GM10266 (cell line): ENCODE data around the gene BICRA.
"Not testable (repeated sequence)": the region's sequence is repeated elsewhere in the genome, so short reads cannot be mapped to it uniquely, and the experiment has no call there.

Experiments used
- DNase-seq: peaks from one replicate; pipeline ENCODE4 v3.0.0; 2012; ENCODE audit errors: extremely low spot score
- CTCF ChIP-seq: IDR thresholded peaks from 2 replicates; pipeline ENCODE4 v1.5.1; 2012; ENCODE audit warnings: mild to moderate bottlenecking, low read depth; ENCODE audit not compliant: control insufficient read depth, insufficient read depth; ENCODE audit errors: missing control alignments

BICRA gene

GRCh38 chr19:47625650-47626049 lies 16.7 kb downstream of the BICRA start:
- TF ChIP-seq CTCF, result no peak

GRCh38 chr19:47626238-47626637 lies 17.3 kb downstream of the BICRA start:
- no peak for TF ChIP-seq CTCF
- DNase-seq, result no peak

More at GRCh38 chr19:47625650-47626049, 16.7 kb downstream of the BICRA start:
- no peak for DNase-seq

- TF ChIP-seq CTCF, result no peak
- no peak for DNase-seq
Measured at GRCh38 chr19:47628078-47628771, 19.3 kb downstream of the BICRA start.

- no peak for TF ChIP-seq CTCF
- DNase-seq, result no peak
Measured at GRCh38 chr19:47630594-47630993, 21.7 kb downstream of the BICRA start.

- no peak for DNase-seq
- TF ChIP-seq CTCF, result no peak
Measured at GRCh38 chr19:47631681-47632446, 22.9 kb downstream of the BICRA start.

- TF ChIP-seq CTCF, result no peak
Measured at GRCh38 chr19:47633517-47633916, 24.6 kb downstream of the BICRA start.

GRCh38 chr19:47633996-47634395 lies 25.1 kb downstream of the BICRA start:
- DNase-seq, result no peak
- TF ChIP-seq CTCF, result no peak

More at GRCh38 chr19:47633517-47633916, 24.6 kb downstream of the BICRA start:
- no peak for DNase-seq

- DNase-seq, result not testable (repeated sequence)
Measured at GRCh38 chr19:47635152-47635754, 26.3 kb downstream of the BICRA start.
